HepG2 (cell line): ENCODE results near the gene KIF23. TPM values are rescaled to one million over a fixed set of nuclear protein-coding genes. Genes with fewer than 3 reads are reported as not detected.

ENCODE experiments used
- CCAR2 ChIP-seq: fragments of 200-400 bp; formaldehyde crosslinking; optimal IDR thresholded peaks from 2 replicates; pipeline ENCODE3; 2018; ENCODE audit warnings: low read depth, mild to moderate bottlenecking, low read length, moderate library complexity
- DNMT3B ChIP-seq: conservative IDR thresholded peaks from 2 replicates; pipeline ENCODE4 v1.6.1; 2016; ENCODE audit warnings: missing biosample characterization, control low read depth
- HNRNPH1 ChIP-seq: fragments of 200-400 bp; formaldehyde crosslinking; optimal IDR thresholded peaks from 2 replicates; pipeline ENCODE3; 2017; ENCODE audit warnings: mild to moderate bottlenecking, low read depth, low read length
- REPIN1 ChIP-seq: sonication (generic); formaldehyde crosslinking; IDR thresholded peaks from 2 replicates; pipeline ENCODE4 v1.8.0; 2022; ENCODE audit warnings: missing genetic modification reagents, low read depth, mild to moderate bottlenecking, borderline replicate concordance
- ZEB1 ChIP-seq: IDR thresholded peaks from 2 replicates; pipeline ENCODE4 v1.6.1; 2012; ENCODE audit warnings: mild to moderate bottlenecking, low read depth, inconsistent platforms; ENCODE audit not compliant: insufficient replicate concordance
- polyA plus RNA-seq, 8 experiments: library from polyadenylated mRNA; depleted of rRNA in 3 of 8; stranded (reverse) in 7 of 8; unstranded in 1 of 8; fragments of >200 nt; fragmentation: Illumina TruSeq in 4 of 8; extraction: Trizol in 4 of 8; gene quantifications; 2 replicates each; pipeline versions ENCODE4 v1.2.1 to v1.2.3, GENCODE V29; 2011 to 2016; ENCODE audit warnings: low read depth in 4 of 8, missing spikeins in 1 of 8, mixed read lengths in 1 of 8; ENCODE audit not compliant: insufficient read depth in 1 of 8
- total RNA-seq, 5 experiments: library from RNA; depleted of rRNA; stranded (reverse); fragments of >200 nt; fragmentation: Illumina TruSeq; extraction: Trizol; gene quantifications; 2 replicates each; pipeline ENCODE4 v1.2.3, GENCODE V29; 2016; ENCODE audit warnings: low read depth in 1 of 5
- TF ChIP-seq, protein P1 (sequence below): sonication (generic); formaldehyde crosslinking; IDR thresholded peaks from 2 replicates; pipeline ENCODE4 v1.5.1; 2020; ENCODE audit warnings: mild to moderate bottlenecking, missing genetic modification reagents, borderline replicate concordance
- TF ChIP-seq, protein P2 (sequence below): sonication (generic); formaldehyde crosslinking; IDR thresholded peaks from 2 replicates; pipeline ENCODE4 v1.4.0; 2020; ENCODE audit warnings: mild to moderate bottlenecking, missing genetic modification reagents
- TF ChIP-seq, protein P3 (sequence below): sonication (generic); formaldehyde crosslinking; IDR thresholded peaks from 2 replicates; pipeline ENCODE4 v1.5.1; 2020; ENCODE audit warnings: mild to moderate bottlenecking, missing genetic modification reagents, moderate library complexity
- TF ChIP-seq, protein P4 (sequence below): sonication (generic); formaldehyde crosslinking; IDR thresholded peaks from 2 replicates; pipeline ENCODE4 v1.5.0; 2020; ENCODE audit warnings: mild to moderate bottlenecking, missing genetic modification reagents, borderline replicate concordance
- TF ChIP-seq, protein P5 (sequence below): sonication (generic); formaldehyde crosslinking; conservative IDR thresholded peaks from 2 replicates; pipeline ENCODE4 v1.8.0; 2022; ENCODE audit warnings: low read depth, missing genetic modification reagents
- TF ChIP-seq, protein P6 (sequence below): sonication (generic); formaldehyde crosslinking; conservative IDR thresholded peaks from 2 replicates; pipeline ENCODE4 v1.4.0; 2020; ENCODE audit warnings: missing genetic modification reagents

KIF23 gene
- total and polyA plus RNA-seq, 2 of the 13 experiments (the other 11 are each of a cell fraction or from before 2014, with no cell fraction given): 11.3 to 38.1 TPM

DNA sequence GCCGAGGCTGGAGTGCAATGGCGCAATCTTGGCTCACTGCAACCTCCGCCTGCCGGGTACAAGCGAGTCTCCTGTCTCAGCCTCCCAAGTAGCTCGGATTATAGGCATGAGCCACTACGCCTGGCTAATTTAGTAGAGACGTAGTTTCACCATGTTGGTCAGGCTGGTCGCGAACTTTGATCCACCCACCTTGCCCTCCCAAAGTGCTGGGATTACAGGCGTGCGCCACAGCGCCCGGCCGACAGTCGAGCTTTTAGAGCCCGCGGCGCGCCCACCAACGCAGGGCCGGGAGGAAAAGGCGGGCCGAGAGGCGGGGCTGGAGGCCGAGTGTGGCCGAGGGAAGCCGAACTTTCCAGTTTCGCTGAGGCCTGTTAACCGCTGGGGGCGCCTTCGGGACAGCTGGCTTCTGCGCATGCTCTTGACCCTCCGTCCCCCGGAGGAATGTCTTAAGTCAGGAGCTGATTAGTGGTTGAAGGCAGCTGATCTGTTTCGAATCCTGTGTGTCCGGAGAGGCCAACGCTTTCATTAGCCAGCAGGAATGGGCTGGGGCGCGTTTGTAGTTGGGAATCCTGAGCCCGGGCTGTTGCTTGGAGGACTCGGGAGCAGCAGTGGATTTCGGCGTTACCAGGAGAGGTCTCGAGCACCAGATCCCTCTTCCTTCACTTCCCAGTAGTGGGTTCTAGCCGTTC lies 48.5 kb downstream of the KIF23 start (continued):
- TF ChIP-seq, protein P1, sequence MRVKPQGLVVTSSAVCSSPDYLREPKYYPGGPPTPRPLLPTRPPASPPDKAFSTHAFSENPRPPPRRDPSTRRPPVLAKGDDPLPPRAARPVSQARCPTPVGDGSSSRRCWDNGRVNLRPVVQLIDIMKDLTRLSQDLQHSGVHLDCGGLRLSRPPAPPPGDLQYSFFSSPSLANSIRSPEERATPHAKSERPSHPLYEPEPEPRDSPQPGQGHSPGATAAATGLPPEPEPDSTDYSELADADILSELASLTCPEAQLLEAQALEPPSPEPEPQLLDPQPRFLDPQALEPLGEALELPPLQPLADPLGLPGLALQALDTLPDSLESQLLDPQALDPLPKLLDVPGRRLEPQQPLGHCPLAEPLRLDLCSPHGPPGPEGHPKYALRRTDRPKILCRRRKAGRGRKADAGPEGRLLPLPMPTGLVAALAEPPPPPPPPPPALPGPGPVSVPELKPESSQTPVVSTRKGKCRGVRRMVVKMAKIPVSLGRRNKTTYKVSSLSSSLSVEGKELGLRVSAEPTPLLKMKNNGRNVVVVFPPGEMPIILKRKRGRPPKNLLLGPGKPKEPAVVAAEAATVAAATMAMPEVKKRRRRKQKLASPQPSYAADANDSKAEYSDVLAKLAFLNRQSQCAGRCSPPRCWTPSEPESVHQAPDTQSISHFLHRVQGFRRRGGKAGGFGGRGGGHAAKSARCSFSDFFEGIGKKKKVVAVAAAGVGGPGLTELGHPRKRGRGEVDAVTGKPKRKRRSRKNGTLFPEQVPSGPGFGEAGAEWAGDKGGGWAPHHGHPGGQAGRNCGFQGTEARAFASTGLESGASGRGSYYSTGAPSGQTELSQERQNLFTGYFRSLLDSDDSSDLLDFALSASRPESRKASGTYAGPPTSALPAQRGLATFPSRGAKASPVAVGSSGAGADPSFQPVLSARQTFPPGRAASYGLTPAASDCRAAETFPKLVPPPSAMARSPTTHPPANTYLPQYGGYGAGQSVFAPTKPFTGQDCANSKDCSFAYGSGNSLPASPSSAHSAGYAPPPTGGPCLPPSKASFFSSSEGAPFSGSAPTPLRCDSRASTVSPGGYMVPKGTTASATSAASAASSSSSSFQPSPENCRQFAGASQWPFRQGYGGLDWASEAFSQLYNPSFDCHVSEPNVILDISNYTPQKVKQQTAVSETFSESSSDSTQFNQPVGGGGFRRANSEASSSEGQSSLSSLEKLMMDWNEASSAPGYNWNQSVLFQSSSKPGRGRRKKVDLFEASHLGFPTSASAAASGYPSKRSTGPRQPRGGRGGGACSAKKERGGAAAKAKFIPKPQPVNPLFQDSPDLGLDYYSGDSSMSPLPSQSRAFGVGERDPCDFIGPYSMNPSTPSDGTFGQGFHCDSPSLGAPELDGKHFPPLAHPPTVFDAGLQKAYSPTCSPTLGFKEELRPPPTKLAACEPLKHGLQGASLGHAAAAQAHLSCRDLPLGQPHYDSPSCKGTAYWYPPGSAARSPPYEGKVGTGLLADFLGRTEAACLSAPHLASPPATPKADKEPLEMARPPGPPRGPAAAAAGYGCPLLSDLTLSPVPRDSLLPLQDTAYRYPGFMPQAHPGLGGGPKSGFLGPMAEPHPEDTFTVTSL (CRISPR knock-in tag): no peak
- no peak for TF ChIP-seq ZEB1
- 0 out of 2 replicates have a peak, but pooled peaks have one; percentile 36 for TF ChIP-seq DNMT3B (CRISPR knock-in tag)
- no peak for TF ChIP-seq HNRNPH1
- TF ChIP-seq CCAR2: no peak
- TF ChIP-seq, protein P2, sequence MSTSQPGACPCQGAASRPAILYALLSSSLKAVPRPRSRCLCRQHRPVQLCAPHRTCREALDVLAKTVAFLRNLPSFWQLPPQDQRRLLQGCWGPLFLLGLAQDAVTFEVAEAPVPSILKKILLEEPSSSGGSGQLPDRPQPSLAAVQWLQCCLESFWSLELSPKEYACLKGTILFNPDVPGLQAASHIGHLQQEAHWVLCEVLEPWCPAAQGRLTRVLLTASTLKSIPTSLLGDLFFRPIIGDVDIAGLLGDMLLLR (CRISPR knock-in tag): no peak
- TF ChIP-seq, protein P3, sequence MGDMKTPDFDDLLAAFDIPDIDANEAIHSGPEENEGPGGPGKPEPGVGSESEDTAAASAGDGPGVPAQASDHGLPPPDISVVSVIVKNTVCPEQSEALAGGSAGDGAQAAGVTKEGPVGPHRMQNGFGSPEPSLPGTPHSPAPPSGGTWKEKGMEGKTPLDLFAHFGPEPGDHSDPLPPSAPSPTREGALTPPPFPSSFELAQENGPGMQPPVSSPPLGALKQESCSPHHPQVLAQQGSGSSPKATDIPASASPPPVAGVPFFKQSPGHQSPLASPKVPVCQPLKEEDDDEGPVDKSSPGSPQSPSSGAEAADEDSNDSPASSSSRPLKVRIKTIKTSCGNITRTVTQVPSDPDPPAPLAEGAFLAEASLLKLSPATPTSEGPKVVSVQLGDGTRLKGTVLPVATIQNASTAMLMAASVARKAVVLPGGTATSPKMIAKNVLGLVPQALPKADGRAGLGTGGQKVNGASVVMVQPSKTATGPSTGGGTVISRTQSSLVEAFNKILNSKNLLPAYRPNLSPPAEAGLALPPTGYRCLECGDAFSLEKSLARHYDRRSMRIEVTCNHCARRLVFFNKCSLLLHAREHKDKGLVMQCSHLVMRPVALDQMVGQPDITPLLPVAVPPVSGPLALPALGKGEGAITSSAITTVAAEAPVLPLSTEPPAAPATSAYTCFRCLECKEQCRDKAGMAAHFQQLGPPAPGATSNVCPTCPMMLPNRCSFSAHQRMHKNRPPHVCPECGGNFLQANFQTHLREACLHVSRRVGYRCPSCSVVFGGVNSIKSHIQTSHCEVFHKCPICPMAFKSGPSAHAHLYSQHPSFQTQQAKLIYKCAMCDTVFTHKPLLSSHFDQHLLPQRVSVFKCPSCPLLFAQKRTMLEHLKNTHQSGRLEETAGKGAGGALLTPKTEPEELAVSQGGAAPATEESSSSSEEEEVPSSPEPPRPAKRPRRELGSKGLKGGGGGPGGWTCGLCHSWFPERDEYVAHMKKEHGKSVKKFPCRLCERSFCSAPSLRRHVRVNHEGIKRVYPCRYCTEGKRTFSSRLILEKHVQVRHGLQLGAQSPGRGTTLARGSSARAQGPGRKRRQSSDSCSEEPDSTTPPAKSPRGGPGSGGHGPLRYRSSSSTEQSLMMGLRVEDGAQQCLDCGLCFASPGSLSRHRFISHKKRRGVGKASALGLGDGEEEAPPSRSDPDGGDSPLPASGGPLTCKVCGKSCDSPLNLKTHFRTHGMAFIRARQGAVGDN (CRISPR knock-in tag): peak; percentile 91
- TF ChIP-seq, protein P4, sequence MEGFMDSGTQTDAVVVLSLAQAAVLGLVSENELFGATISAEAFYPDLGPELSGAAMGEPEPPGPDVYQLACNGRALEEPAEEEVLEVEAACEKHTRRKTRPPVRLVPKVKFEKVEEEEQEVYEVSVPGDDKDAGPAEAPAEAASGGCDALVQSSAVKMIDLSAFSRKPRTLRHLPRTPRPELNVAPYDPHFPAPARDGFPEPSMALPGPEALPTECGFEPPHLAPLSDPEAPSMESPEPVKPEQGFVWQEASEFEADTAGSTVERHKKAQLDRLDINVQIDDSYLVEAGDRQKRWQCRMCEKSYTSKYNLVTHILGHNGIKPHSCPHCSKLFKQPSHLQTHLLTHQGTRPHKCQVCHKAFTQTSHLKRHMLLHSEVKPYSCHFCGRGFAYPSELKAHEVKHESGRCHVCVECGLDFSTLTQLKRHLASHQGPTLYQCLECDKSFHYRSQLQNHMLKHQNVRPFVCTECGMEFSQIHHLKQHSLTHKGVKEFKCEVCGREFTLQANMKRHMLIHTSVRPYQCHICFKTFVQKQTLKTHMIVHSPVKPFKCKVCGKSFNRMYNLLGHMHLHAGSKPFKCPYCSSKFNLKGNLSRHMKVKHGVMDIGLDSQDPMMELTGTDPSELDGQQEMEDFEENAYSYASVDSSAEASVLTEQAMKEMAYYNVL (CRISPR knock-in tag): no peak; the same call in 1 of the 2 replicates
- TF ChIP-seq, protein P5, sequence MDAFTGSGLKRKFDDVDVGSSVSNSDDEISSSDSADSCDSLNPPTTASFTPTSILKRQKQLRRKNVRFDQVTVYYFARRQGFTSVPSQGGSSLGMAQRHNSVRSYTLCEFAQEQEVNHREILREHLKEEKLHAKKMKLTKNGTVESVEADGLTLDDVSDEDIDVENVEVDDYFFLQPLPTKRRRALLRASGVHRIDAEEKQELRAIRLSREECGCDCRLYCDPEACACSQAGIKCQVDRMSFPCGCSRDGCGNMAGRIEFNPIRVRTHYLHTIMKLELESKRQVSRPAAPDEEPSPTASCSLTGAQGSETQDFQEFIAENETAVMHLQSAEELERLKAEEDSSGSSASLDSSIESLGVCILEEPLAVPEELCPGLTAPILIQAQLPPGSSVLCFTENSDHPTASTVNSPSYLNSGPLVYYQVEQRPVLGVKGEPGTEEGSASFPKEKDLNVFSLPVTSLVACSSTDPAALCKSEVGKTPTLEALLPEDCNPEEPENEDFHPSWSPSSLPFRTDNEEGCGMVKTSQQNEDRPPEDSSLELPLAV (CRISPR knock-in tag): no peak
- peak; percentile 56; the same call in 1 of the 2 replicates for TF ChIP-seq REPIN1 (CRISPR knock-in tag)
- TF ChIP-seq, protein P6, sequence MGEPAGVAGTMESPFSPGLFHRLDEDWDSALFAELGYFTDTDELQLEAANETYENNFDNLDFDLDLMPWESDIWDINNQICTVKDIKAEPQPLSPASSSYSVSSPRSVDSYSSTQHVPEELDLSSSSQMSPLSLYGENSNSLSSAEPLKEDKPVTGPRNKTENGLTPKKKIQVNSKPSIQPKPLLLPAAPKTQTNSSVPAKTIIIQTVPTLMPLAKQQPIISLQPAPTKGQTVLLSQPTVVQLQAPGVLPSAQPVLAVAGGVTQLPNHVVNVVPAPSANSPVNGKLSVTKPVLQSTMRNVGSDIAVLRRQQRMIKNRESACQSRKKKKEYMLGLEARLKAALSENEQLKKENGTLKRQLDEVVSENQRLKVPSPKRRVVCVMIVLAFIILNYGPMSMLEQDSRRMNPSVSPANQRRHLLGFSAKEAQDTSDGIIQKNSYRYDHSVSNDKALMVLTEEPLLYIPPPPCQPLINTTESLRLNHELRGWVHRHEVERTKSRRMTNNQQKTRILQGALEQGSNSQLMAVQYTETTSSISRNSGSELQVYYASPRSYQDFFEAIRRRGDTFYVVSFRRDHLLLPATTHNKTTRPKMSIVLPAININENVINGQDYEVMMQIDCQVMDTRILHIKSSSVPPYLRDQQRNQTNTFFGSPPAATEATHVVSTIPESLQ (CRISPR knock-in tag): no peak
